ENCODE results near the gene PHACTR3.

The PHACTR3 gene

GRCh38 chr20:59822291-59823029, 218.1 kb downstream of the PHACTR3 start:
- no peak for DNase-seq

GRCh38 chr20:59823030-59823423, 218.7 kb downstream of the PHACTR3 start:
- no peak for DNase-seq

- no peak for DNase-seq
Observed at GRCh38 chr20:59823491-59824259, 219.3 kb downstream of the PHACTR3 start.

GRCh38 chr20:59824711-59825562, 220.6 kb downstream of the PHACTR3 start:
- no peak for DNase-seq

GRCh38 chr20:59825563-59825920, 221.2 kb downstream of the PHACTR3 start:
- DNase-seq, result no peak

GRCh38 chr20:59825944-59826759, 221.8 kb downstream of the PHACTR3 start:
- no peak for DNase-seq

- no peak for DNase-seq
Observed at GRCh38 chr20:59827138-59828056, 223.1 kb downstream of the PHACTR3 start.

GRCh38 chr20:59828125-59829053, 224.0 kb downstream of the PHACTR3 start:
- DNase-seq, result no peak

- no peak for DNase-seq
Observed at GRCh38 chr20:59829054-59829785, 224.9 kb downstream of the PHACTR3 start.

- DNase-seq, result no peak
Observed at GRCh38 chr20:59829786-59830664, 225.7 kb downstream of the PHACTR3 start.

GRCh38 chr20:59830665-59831023, 226.3 kb downstream of the PHACTR3 start:
- DNase-seq, result no peak

- DNase-seq, result no peak
Observed at GRCh38 chr20:59831024-59831915, 226.9 kb downstream of the PHACTR3 start.

- DNase-seq, result no peak
Observed at GRCh38 chr20:59831916-59832270, 227.6 kb downstream of the PHACTR3 start.

GRCh38 chr20:59832406-59833363, 228.3 kb downstream of the PHACTR3 start:
- no peak for DNase-seq

GRCh38 chr20:59835057-59835447, 230.7 kb downstream of the PHACTR3 start:
- peak; percentile 62 for DNase-seq

Data from fibroblast of skin of right biceps (primary cell).